Adrenal gland (tissue), 5 donors: Measurements from ENCODE around the gene NPRL2.

Experiments
- POLR2A ChIP-seq, 2 donors: fragments of 450-650 bp; IDR thresholded peaks; one replicate each; pipeline ENCODE4 v1.6.1; 2017; ENCODE audit warnings: antibody characterized with exemption in 2 of 2, mild to moderate bottlenecking in 2 of 2, moderate library complexity in 1 of 2
- TF ChIP-seq, protein P1 (sequence below), 6 experiments: fragments of 450-650 bp in 4 of 6; fragments of 200-600 bp in 2 of 6; sonication (generic) in 1 of 6; IDR thresholded peaks; 1 replicate in 5 of 6; 2 replicates in 1 of 6; pipeline versions ENCODE4 v1.5.1 to v1.8.0; 2016 to 2021; ENCODE audit warnings: antibody characterized with exemption in 6 of 6, mild to moderate bottlenecking in 2 of 6, moderate library complexity in 1 of 6
- donor health status: DM: no; HTN: no; CAD: no.

DNA sequence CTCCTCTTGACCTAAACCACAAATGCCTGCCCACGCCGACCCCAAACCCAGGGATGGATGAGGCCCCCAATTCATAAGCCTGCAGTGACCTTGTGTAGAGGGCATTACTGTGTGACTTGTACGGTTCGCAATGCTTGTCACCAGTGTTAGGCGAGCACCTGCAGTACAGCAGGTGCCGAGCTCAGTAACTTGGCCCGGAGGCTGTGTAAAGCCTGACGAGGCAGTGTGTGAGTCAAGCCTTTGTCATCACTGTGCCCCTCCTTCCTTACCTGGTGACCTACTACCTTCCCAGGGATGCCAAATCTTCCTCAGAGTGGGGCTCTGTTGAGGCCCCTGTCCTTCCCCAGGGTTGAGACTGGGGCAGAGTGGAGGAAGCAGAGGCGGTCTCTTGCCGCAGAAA, 45.9 kb upstream of the NPRL2 start:
- TF ChIP-seq, protein P1, sequence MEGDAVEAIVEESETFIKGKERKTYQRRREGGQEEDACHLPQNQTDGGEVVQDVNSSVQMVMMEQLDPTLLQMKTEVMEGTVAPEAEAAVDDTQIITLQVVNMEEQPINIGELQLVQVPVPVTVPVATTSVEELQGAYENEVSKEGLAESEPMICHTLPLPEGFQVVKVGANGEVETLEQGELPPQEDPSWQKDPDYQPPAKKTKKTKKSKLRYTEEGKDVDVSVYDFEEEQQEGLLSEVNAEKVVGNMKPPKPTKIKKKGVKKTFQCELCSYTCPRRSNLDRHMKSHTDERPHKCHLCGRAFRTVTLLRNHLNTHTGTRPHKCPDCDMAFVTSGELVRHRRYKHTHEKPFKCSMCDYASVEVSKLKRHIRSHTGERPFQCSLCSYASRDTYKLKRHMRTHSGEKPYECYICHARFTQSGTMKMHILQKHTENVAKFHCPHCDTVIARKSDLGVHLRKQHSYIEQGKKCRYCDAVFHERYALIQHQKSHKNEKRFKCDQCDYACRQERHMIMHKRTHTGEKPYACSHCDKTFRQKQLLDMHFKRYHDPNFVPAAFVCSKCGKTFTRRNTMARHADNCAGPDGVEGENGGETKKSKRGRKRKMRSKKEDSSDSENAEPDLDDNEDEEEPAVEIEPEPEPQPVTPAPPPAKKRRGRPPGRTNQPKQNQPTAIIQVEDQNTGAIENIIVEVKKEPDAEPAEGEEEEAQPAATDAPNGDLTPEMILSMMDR (IDR thresholded peaks at IDR 0.05), result no peak
- no peak for TF ChIP-seq POLR2A (IDR thresholded peaks at IDR 0.05)
